ENCODE results near the gene PHLDA1.

GRCh38 chr12:75995691-75996090 is 35.9 kb downstream of the PHLDA1 start:
- TF ChIP-seq, protein P1, sequence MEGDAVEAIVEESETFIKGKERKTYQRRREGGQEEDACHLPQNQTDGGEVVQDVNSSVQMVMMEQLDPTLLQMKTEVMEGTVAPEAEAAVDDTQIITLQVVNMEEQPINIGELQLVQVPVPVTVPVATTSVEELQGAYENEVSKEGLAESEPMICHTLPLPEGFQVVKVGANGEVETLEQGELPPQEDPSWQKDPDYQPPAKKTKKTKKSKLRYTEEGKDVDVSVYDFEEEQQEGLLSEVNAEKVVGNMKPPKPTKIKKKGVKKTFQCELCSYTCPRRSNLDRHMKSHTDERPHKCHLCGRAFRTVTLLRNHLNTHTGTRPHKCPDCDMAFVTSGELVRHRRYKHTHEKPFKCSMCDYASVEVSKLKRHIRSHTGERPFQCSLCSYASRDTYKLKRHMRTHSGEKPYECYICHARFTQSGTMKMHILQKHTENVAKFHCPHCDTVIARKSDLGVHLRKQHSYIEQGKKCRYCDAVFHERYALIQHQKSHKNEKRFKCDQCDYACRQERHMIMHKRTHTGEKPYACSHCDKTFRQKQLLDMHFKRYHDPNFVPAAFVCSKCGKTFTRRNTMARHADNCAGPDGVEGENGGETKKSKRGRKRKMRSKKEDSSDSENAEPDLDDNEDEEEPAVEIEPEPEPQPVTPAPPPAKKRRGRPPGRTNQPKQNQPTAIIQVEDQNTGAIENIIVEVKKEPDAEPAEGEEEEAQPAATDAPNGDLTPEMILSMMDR (IDR thresholded peaks at IDR 0.05), result no peak
- no peak for TF ChIP-seq RXRA (IDR thresholded peaks at IDR 0.05; ENCODE audit: borderline replicate concordance, low read depth)

Data from SK-N-SH (cell line).